Activated effector memory CD4-positive, alpha-beta T cell treated with Interleukin-2 at 50 U/mL for 16 hours (primary cell): ENCODE measurements around the gene FCN2.
"Not testable (repeated sequence)": the region's sequence is repeated elsewhere in the genome, so short reads cannot be mapped to it uniquely, and the experiment has no call there.

ENCODE experiments used
- DNase-seq: peaks from one replicate; pipeline ENCODE4 v3.0.0-alpha.2; 2020

Gene FCN2

DNA sequence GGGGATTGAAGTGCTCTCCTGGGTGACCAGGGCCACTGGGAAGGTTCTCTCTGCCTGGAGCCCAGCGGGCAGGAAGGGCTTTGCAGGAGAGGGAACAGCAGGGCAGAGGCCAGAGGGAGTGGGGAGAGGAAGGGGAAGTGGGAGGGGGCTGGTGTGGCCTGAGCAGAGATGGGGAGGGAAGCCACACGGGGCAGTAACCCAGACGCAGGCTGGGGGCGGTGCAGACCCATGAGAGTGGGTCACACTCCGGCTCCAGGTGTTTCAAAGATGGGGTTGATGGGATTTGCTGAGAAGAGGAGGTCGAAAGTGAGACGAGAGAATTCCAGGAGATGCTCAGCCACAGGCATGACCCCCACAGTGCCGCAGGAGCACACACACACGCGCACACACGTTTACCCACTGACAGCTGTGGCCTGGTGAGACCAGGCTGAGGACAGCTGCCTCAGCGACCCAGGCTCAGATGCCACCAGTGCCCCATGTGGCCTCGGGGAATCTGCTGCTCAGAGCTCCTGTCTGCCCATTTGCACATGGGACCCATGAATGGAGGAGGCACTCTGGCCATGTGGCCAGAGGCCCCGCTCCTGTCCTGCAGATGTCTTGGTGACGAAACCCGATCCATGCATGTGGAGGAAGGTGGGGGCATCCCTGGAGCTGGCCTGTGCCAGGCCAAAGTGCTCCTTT is 32.7 kb upstream of the FCN2 start:
- no peak for DNase-seq

GRCh38 chr9:134848504-134848903 is 32.1 kb upstream of the FCN2 start:
- DNase-seq, result no peak

DNA sequence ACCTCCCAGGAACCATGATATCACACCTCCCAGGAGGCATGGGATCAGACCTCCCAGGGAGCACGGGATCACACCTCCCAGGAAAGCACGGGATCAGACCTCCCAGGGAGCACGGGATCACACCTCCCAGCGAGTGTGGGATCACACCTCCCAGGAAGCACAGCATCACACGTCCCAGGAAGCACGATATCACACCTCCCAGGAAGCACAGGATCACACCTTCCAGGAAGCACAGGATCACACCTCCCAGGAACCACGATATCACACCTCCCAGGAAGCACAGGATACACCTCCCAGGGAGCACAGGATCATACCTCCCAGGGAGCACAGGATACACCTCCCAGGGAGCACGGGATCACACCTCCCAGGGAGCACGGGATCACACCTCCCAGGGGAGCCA is 30.0 kb upstream of the FCN2 start:
- no peak for DNase-seq

DNA sequence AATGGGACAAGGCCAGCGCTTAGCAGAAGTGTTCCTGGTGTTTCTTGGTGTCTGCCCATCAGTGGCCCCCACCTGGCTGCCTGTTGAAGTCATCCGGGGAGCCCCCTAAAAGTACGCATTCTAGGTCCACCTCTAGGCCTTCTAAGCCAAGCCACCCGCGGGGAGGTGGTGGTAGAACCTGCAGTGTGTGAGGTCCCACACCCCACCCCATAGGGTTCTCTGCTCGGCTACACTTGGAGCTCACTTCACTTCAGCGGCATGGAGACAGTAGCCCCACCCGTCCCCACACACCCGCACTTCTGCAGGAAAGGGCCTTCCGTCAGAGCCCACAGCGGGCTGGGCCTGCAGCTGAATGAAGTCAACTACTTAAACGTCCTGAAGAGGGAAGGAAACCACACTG is 29.6 kb upstream of the FCN2 start:
- no peak for DNase-seq

GRCh38 chr9:134852906-134853654 is 27.5 kb upstream of the FCN2 start:
- DNase-seq, result no peak

- DNase-seq, result no peak
These were observed 26.7 kb upstream of the FCN2 start for GRCh38 chr9:134853893-134854292.

- DNase-seq, result no peak
These were observed 26.0 kb upstream of the FCN2 start for GRCh38 chr9:134854541-134854981.

GRCh38 chr9:134855231-134855899 is 25.2 kb upstream of the FCN2 start:
- no peak for DNase-seq

GRCh38 chr9:134855900-134856377 is 24.7 kb upstream of the FCN2 start:
- no peak for DNase-seq

GRCh38 chr9:134857451-134857850 is 23.2 kb upstream of the FCN2 start:
- DNase-seq, result not testable (repeated sequence)

- no peak for DNase-seq
These were observed 22.4 kb upstream of the FCN2 start for GRCh38 chr9:134858051-134858841.

GRCh38 chr9:134860510-134860909 is 20.1 kb upstream of the FCN2 start:
- no peak for DNase-seq

- no peak for DNase-seq
These were observed 18.8 kb upstream of the FCN2 start for GRCh38 chr9:134861595-134862334.

- no peak for DNase-seq
These were observed 17.2 kb upstream of the FCN2 start for GRCh38 chr9:134863306-134863902.

DNA sequence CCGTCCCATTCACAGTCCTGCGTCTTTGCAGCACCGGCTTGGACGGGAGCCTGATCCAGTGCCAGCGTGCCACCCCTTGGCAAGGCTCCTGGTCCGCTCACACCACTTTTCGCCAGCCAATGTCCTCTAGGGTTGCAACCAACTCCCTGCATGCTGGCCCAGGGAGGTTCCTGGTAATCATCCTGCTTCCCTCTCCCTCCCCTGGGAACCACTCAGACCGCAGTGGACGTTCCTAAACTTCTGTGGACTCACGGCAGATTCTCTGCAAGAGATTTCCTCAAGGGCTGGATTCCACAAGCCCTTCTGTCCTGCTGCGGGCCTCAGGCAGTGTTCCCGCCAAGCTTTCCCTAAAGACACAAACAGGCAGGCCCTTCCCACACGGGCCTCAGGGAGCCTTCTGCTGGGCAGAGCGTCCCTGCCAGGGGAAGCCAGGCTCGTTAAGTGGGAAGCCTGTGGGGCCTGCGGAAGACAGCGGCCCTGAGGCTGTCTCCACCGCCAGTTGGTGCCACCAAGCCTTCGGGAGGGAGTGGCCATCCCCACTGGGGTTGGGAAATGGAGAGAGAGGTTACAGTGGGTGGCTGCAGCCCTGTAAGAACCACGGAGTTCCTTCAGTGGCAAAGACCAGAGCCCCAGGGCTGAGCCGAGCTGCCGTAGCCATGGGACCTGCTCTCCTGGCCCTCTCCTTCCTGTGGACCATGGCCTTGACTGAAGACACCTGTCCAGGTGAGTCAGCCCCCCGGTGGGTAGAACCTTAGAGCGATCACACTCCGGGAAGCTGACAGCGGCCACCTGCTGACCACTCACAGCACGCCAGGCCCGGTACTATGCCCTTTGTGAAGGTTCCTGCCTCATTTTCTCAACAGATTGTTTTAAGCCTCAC is 16.4 kb upstream of the FCN2 start:
- DNase-seq, result no peak

- no peak for DNase-seq
These were observed 15.8 kb upstream of the FCN2 start for GRCh38 chr9:134864821-134865190.

DNA sequence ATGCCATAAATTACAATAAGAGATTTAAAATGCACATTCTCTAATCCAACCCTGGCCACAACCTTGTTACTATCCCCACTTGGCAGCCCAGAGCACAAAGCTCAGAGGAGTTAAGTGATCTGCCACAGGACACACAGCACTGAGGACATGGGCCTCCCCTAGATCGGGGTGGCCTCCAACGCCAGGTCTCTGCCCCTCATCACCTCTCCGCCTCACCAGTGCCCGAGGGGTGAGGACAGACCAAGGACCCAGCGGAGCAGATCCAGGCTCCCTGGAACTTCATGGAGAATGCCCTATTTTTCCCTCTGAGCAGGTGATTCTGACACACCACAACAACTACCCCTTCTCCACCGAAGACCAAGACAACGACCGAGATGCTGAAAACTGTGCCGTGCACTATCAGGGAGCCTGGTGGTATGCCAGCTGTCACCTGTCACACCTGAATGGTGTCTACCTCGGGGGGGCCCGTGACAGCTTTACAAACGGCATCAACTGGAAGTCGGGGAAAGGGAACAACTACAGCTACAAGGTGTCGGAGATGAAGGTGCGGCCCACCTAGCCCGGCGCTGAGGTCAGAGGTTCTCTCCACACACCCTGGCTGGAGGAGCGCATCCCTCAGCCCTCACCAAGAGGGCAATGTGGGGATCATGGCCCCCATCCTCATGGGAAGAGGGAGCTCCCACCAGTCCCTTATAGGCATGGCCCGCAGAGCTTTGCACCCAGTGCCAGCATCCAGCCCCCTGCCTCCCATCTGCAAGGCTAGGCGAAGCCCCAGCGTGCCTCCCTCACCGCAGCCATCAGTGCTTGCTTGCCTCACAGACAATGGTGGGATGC is 12.5 kb upstream of the FCN2 start:
- no peak for DNase-seq

DNA sequence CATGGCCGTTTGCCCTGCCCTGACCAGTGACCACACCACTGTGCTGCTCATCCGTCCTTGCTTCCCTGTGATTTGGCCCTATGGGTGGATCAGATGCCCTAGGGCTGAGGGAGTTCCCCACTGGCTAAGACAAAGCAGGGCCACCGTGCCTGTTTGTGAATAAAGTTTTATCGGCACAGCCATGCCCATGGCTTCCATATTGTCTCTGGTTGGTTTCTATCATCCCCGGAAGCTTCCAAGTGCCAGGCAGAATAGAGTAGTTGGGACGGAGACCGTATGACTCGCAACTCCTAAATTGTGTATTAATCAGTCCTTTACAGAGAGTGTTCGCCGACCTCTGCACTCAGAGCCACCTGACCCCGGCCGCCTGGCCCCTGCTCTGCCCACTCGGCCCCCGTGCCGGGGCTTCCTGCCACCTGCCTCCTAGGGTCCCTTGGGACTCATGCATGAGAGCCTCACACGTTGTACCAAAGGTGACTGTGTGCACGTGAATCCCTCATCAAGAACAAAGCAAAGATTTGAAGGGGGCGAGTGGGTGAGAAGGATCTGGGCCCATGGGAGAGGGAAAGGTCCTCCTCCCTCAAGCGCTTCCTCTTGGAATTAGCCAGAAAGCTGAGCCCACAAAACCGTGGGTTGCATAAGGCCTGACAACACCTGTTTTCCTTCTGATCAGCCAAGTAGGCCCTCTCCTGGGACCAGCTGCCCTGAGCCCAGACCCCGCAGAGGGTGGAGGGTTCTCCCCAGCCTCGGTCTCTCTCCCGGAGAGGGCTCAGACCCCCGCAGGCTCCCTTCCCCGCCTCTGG is 11.7 kb upstream of the FCN2 start:
- DNase-seq, result no peak
